Left renal pelvis (tissue), 4 donors: ENCODE data around the gene SERPINB5. TPM values are rescaled to one million over a fixed set of nuclear protein-coding genes. Genes with fewer than 3 reads are reported as not detected.
"Not testable (repeated sequence)": the region's sequence is repeated elsewhere in the genome, so short reads cannot be mapped to it uniquely, and the experiment has no call there.

ENCODE experiments used
- DNase-seq, 4 donors: peaks; one replicate each; pipeline ENCODE4 v3.0.0-alpha.2; 2013; ENCODE audit warnings: low read depth in 4 of 4, low spot score in 3 of 4
- polyA plus RNA-seq, 4 donors: library from polyadenylated mRNA; unstranded; fragments of 120-200 nt; gene quantifications; one replicate each; pipeline ENCODE4 v1.2.1, GENCODE V29; 2013; ENCODE audit not compliant: insufficient read length in 4 of 4

Gene SERPINB5, protein sequence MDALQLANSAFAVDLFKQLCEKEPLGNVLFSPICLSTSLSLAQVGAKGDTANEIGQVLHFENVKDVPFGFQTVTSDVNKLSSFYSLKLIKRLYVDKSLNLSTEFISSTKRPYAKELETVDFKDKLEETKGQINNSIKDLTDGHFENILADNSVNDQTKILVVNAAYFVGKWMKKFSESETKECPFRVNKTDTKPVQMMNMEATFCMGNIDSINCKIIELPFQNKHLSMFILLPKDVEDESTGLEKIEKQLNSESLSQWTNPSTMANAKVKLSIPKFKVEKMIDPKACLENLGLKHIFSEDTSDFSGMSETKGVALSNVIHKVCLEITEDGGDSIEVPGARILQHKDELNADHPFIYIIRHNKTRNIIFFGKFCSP
- under 1 TPM in 2 of 4 donors, not detected in 2; 0.04 to 0.09 TPM for polyA plus RNA-seq

DNA sequence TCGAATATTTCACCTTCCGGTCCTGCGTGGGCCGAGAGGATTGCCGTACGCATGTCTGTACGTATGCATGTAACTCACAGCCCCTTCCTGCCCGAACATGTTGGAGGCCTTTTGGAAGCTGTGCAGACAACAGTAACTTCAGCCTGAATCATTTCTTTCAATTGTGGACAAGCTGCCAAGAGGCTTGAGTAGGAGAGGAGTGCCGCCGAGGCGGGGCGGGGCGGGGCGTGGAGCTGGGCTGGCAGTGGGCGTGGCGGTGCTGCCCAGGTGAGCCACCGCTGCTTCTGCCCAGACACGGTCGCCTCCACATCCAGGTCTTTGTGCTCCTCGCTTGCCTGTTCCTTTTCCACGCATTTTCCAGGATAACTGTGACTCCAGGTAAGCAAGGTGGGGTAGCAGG lies at the start of gene SERPINB5:
SERPINB5 (plus strand) TSS at position 291 of the 400 bp plus-strand sequence. CDS start 7,471 bp downstream, outside the sequence.
- no peak for DNase-seq

DNA sequence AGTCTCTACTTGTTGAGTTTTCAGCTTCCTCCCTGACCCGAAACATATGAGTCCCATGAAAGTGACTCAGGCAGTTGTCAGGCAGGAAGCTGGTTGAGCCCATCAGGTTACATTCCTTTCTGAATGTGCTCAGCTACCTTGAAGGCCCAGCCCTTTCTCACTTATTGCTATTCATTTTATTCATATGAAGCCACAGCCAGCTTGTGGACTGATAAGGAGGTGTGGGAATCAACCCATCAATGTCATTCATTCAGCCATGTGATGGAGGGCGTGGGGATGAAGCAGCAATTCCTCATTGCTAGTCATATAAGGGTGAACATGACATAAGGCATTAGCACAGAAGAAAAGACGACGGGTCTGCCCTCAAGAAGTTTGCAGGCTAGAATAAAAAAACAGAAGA lies 49.2 kb upstream of the SERPINB5 start:
- no peak for DNase-seq

DNA sequence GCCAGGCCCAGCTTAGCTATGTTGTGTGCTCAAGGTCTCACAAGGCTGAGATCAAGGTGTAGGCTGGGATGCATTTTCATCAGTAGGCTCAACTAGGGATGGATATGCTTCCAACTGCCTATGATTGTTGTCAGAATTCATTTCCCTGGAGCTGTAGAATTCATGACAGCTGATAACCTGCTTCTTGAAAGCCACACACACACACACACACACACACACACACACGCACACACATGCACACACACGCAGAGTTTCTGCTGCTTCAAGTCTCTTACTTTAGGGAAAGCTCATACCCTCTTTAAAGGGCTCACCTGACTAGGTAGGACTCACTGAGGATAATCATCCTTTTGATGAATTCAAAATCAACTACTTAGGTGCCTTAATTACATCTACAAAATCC lies 46.2 kb upstream of the SERPINB5 start:
- DNase-seq: no peak

DNA sequence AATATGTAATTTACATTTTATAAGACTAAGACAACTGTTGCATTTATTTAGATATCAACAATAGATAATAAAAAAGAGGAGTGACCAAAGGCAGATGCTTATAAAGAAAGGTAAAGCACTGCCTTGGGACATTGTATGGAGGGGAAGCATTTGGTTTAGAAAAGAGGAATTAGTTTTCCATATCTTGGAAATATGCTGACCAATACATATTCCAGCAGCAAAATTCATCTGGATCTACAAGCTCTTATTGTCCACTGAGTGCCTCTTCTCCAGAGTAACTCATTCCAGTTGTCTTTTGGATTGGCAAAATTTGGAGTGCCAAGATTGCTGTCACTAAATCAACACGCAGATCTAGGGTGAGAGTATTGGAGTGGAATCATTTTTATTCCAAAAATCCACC lies 45.6 kb upstream of the SERPINB5 start:
- no peak for DNase-seq

DNA sequence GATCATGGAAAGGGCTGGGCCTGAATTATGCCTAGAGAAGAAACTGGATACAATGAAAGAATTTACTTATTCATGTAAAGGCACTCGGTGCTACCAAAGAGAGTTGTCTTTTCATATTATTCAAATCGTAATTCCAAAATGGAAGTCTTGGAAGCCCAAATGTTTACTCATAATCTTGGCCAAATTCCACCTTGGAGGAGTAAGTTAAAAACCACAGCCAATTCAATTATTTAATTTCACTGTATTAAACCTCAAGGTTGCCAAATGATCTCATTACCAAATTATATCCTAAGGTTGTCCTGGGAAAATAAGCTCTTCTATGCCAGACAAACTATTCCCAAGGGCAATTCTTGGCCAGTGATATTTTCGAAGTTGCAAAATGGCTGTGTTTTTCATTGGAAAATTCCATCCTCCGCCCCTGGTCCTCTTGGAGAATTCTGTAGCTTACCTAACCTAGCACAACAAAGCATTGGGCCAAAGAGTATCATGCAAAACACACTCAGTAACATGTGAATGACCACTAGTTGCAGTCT lies 43.4 kb upstream of the SERPINB5 start:
- DNase-seq: no peak

DNA sequence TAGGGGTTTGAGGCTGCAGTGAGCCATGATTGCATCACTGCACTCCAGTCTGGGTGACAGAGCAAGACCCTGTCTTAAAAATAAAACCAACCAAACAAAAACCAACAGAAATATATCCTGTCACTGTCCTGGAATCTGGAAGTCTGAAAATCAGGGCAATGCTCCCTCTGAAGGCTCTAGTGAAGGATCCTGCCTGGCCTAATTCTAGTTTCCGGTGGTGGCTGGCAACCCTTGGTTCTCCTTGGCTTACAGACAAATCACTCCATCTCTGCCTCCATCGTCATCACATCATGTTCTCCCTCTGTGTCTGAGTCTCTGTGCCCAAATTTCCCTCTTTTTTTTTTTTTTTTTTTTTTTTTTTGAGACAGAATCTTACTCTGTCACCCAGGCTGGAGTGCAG lies 38.6 kb upstream of the SERPINB5 start:
- DNase-seq: no peak

DNA sequence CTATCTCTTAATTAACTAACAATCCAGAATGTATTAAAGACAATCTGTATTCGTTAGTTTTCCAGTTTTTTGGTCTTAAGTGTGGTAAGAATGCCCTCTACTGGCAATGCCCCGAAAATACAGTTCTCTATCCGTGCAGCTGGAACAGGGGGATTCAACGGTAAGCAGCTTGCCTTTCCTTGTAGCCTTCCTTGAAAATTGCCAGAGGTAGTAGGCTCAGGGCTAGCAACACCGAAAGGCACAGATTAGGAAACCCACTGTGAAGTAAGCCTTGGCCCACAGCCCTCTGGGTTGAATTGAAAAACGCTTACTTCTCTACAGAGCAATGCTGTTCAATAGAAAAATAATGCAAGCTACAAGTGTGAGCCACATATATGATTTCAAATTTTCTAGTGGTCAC lies 37.4 kb upstream of the SERPINB5 start:
- DNase-seq: peak in 2 of 4 donors; percentile 39 to 50

DNA sequence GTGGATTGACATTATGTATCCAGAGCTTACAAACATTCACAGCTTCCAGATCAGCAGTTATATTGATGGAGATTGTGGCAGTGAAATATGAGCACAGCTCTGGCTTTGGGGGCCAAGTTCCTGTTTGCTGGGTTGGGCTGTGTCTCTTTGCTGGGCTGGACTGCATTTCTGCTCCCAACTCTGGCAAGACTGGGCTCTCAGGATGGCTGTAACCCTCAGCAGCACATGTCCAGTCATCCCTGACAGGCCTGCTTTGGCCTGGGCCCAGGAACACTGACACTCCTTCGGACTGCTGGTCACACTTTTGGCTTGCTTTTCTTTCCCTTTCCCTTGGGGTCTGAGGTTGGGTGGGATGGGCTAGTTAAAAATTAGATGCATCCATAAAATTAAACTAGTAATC lies 36.5 kb upstream of the SERPINB5 start:
- no peak for DNase-seq

DNA sequence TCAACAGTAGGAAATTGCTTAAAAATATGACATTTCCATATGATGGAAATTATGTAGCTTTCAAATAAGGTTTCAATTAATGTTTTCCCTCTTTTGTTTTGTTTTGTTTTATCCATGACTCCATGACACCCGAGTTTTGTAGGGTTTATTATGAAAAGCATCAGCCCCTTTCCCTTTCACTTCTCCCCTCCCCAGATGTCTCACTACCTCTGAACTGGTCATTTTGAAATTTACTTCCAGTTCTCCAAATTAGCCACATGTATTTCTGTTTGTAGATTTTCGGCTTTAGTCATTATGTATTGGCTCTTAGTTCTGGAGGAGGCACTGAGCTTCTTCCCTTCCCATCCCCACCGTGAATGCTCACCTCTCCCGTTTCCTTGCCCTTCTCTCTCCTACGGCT lies 35.9 kb upstream of the SERPINB5 start:
- no peak for DNase-seq

DNA sequence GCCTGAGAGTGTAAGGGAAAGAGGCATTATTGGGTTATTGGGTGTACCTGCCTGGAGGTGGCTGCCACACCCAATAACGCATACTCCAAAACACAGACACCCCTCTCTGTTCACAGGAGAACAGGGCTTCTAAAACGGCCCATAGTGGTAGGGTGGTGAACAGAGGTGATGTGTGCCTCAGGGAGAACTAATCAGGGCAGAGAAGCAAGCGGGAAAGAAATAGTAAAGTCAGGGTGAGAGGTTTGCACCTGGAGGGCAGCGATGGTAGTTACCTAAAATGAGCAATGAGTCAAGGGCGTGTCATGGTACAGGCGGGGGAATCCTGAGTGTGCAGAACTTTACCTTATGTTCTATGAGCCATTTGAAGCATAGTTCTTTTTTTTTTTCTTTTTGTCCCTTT lies 32.9 kb upstream of the SERPINB5 start:
- DNase-seq: no peak

DNA sequence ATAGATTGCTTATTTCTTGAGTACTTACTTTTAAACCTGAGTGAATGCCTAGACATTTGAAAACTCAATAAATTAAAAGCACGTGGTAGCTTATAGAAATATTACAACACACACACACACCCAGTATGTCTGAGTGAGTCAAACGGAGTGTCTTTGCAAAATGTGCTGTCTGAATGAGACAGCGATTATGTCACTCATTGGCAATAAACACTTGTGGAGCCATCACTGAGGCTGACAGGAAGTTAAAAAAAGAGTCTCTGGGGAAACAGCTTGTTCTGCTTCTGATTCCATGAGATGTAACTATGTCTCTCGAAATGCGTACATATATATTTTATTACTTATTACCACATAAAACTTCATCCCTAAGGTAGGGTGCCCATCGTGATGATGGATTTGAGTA lies 32.2 kb upstream of the SERPINB5 start:
- DNase-seq: no peak

DNA sequence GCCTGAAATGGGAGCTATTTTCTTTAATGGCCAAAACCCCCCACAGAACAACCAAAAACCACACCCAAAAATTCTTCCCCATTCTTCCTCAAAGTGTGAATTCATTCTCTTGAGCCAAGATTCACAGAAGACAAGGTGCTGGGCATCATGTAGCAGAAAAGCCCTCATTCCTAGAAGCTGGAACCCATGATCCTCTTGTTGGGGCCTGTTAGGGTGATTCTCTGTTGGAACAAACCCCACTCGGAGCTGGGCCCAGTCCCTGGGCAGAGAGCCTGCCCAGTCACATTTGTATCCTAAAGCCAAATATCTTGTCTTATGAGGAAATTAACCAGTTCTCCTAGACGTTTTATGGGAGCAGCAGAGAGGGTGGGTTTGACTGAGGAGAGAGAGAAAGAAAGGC lies 31.7 kb upstream of the SERPINB5 start:
- DNase-seq: no peak

DNA sequence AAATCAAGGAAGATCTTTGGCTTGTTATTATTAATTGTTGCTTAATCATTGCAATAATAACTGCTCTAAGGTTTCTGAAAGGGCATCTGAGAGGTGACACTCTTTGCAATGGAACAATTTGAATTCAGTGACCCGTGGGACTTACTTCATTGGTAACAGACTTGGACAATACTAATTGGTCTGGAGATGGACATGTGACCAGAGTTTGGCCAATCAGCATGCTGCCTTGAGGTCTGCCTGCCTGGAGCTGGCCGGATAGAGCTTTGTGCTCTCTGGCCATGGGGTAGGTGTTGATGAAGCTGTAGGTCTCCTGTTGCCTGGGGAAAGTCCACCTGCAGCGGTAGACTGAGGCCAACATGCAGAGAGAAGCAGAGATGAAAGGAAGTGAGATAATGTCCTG lies 30.5 kb upstream of the SERPINB5 start:
- DNase-seq: no peak

DNA sequence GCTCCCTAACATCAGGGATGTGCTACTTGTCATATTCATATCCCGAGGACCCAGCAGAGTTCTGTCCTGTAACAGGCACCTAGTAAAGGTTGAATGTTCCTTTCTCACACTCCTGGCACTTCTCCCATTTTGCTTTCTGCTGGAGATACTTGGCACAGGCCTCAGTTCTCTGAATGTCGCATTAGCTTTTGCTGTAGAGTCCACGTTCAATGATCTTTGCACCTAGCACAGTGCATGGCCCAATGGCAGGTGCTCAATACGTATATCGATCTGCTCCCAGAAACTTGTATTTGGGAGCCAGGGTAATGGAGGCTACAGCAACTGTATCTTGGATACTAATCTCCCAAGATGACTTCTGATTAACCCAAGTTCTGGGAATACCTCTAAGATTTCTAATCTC lies 29.7 kb upstream of the SERPINB5 start:
- DNase-seq: no peak

DNA sequence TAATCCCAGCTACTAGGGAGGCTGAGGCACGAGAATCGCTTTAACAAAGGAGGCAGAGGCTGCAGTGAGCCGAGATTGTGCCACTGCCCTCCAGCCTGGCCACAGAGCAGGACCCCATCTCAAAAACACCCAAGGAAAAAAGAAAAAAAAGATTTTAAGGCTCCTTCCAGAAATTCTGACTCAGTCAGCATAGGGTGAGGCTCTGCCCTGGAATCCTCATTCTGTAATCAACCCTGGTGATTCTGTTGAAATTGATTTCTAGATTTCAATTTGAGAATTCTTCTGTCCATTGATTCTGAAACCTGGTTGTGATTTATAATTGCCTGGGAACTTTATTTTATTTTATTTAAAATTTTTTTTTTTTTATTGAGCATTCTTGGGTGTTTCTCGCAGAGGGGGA lies 27.3 kb upstream of the SERPINB5 start:
- no peak for DNase-seq

DNA sequence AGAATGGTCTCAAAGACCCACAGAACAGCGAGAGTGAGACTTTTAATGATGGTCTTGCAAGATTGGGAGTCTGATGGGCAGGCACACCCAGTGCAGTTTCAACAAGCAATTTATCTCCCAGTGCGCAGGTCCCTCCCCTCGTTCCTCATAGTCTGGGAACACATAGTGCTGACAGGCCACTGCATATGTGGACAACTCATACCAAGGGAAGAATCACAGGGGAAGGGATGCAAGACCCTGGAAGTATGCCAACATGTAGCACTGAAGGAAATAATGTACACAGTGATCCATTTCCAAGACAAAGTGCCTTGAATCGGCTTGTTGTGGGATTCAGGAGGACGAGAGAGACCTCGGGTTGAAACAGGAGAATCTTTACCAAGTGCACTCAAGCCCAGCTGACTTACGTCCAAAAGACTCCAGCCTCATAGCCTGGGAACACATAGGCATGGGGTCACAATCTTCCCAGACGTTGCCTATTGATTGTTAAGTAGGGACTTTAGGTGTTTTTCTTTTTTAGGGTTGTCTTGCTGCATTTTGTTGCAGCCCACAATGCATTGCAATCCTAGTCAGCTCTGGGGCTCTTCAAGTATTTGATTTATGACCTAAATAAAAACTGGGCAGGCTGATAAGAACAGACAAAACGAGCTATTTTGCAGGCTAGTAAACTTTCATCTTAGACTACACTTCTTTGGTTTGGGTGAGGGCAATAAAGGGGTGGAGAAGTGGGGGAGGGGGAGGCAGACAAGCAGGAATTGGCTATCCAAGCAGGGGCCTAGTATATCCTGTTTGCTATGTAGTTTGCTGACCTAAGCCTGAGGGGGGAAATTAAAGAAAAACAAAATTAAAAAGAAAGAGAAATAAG lies 24.7 kb upstream of the SERPINB5 start:
- DNase-seq: peak in 2 of 4 donors; percentile 5 to 29

DNA sequence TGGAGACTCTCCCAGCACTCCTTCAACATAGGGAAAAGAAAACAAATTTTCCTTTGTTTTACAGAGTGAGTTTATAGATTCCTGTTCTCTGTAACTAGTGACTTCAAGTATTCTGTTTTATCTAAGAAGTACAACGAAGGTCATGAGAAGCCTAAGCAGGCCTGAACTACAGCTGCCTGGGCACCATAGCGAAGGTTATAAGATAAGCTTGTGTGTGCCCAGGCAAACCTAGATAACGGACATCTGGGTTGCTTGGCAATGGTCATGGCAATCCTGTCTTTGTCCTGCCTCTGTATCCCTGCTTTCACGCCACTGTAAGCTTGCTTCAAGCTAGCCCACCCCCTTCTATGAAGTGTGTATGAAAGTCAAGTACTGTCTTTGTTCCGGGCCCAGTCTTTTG lies 24.0 kb upstream of the SERPINB5 start:
- DNase-seq: not testable (repeated sequence)

DNA sequence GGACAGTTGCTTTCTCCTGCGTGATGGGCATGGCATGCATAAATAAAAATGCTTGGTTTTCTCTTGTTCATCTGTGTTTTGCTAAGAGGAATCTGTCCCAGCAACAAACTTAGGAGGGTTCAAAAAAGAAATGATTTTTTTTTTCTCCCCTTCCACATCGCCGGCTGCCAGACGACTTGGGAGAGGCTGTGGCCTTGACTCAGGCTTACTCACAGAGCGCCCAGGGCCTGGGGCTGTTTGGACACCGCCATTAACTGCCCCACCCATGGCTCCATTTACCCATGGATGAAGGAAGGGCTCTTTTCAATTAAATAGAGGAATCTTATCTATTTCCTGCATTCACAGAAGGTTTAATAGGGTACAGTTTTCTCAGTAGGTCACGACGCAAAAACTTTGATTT lies 22.3 kb upstream of the SERPINB5 start:
- no peak for DNase-seq

DNA sequence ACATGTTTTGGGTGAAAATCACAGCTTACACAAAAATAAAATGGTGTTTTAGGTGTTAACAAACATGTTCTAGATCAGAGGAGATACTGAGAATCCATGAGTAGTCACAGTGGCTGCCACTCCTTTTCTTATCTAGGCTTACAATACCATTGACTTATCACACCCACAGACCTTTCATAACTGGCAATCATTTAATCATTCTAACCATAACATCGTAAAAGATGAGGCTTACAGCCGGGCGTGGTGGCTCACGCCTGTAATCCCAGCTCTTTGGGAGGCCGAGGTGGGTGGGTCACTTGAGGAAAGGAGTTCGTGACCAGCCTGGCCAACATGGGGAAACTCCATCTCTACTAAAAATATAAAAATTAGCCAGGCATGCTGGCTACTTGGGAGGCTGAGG lies 18.8 kb upstream of the SERPINB5 start:
- no peak for DNase-seq

DNA sequence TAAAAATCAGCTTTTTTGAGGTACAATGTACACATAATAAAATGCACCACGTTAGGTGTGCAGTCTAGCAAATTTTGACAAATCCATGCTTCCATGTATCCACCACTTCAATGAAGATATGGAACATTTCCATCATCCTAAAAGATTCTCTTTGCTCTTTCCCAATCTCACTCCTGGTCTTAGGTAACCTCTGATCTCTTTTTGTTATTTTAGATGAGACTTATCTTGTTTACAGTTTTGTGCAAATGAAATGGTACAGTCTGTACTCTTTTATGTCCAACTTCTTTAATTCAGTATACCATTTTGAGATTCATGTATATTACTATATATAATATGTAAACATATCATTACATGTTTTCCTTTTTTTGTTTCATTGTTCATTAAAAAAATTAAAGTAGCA lies 16.3 kb upstream of the SERPINB5 start:
- DNase-seq: no peak

DNA sequence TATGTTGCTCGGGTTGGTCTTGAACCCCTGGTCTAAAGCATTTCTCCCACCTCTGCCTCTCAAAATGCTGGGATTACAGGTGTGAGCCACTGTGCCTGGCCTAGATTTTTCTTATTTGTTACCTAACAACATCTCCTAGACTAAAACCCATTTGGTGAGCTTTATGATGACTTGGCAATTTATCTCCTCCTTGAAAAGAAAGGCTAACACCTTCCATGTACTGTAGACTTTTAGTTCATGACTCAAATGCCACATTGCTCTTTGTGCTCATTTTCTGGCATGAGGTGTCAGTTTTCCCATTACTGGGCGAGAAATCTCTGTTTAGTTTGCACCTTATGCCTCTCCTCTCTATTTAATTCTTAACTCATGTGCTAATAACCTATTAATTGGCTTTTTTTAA lies 12.3 kb upstream of the SERPINB5 start:
- DNase-seq: no peak

DNA sequence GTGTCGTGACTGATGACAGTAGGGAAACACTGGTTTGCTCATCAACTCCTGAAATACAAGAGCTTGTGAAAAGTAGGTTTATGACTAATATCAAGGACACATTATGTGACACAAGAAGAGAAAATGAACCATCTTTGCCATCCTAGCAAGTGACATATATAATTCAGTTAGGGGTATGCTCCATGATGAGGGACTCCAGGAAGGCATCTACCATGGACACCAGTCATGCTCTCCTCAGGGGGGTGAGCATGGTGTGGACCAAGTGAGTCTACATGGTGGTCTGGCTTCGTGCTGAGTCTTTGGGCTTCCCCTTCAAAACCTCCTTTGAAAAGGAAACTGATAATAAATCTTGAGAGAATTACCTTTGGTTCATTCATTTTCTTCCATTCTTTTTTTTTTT lies 11.7 kb upstream of the SERPINB5 start:
- DNase-seq: no peak
